GM18861 (cell line): ENCODE measurements around the gene TEX13D.
A peak's percentile ranks its signal among the peaks of the same experiment; 100 is the strongest.
"Not testable (repeated sequence)": the region's sequence is repeated elsewhere in the genome, so short reads cannot be mapped to it uniquely, and the experiment has no call there.

Experiments used
- ATAC-seq: cut with Tn5 transposase; IDR thresholded peaks from one replicate; pipeline ENCODE4 v1.9.1; 2021; ENCODE audit not compliant: unreplicated experiment

The TEX13D gene

DNA sequence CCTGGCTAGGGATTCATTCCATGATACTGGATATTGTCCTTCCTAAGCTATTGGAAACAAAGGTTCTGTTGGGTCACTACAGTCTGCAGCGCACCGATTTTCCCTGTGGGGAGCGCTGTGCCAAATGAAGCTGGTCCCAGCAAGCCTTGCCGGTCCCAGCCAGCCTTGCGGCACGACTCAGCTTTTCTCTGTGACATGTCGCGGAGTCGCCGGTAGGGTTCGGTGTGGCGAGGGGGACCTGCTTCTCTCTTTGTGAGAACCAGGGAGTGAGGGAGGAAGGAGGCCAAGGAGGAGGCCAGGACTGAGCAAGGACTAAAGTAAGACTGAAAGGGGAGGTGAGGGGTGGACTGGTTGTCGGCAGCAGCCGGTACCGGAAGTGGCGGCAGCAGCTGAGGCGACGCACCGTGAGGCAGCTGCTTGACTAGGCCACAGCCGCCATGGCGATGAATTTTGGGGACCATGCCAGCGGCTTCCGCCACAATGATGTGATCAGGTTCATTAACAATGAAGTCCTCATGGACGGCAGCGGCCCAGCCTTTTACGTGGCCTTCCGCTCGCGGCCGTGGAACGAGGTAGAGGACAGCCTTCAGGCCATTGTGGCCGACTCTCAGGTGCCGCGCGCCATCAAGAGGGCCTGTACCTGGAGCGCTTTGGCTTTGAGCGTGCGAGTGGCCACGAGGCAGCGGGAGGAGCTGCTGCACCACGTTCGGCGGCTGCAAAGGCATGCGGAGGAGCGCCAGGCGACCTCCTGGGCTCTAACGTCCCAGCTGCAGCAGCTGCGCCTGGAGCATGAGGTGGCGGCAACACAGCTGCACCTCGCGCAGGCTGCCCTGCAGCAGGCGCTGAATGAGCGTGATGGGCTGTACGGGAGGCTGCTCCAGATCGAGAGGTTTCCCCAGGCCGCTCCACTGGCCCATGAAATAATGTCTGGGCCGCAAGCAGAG lies at the start of gene TEX13D:
TSS of gene TEX13D (plus strand) at position 180 of the 944 bp plus-strand sequence. CDS start at position 438, 258 bp downstream.
- ATAC-seq, result no peak

DNA sequence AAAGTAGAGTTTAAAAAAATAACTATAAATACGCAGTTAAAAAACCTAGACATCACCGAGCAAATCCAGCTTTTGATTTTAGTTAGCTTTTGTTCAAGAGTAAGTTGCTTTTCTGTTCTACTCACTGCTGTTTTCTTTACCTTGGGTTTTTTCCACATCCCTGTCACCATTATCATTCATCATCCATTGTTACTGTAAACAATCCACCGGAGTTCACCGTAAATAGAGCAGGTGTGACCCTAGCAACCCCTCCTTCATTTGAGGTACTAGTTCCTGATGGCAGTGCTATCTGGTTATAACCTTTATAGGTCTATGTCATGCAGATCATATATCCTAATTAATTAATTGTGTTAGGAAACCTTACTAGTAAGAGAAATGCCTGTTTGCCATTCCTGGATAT lies 43.0 kb upstream of the TEX13D start:
- ATAC-seq, result no peak

DNA sequence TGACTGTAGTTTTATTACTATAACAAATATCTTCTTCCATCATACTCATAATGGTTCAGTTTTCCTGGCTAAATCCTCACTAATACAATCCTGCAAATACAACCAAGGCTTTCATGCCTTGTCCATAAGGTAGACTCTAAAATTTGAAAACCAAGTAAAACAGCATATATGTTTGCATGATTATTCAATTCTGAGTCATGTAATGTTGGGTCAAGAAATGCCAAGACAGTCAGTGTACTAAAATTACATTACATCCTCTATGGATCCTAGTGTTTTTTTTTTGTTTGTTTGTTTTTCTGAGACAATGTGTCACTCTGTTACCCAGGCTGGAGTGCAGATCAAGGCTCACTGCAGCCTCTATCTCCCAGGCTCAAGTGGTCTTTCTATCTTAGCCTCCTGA lies 38.6 kb upstream of the TEX13D start:
- ATAC-seq, result no peak

DNA sequence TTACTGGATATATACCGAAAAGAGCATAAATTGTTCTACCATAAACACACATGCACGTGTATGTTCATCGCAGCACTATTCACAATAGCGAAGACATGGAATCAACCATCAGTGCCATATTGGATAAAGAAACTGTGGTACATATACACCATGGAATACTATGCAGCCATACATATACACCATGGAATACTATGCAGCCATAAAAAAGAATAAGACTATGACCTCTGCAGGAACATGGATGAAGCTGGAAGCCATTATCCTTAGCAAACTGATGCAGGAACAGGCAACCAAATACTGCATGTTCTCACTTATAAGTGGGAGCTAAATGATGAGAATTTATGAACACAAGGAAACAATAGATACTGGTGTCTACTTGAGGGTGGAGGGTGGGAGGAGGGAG lies 33.1 kb upstream of the TEX13D start:
- not testable (repeated sequence) for ATAC-seq

DNA sequence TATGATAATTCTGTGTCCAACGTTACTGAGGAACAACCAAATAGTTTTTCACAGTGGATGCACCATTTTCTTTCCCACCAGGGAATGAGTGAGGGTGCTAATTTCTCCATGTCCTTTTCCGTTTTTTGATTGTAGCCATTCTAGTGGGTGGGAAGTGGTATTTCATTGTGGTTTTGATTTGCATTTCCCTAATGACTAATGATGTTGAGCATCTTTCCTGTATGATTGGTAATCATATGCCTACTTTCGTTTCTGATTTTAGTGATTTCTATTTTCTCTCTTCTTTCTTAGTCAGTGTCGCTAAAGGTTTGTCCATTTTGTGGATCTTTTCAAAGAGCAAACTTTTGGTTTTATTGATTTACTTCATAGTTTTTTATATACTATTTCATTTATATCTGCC lies 32.1 kb upstream of the TEX13D start:
- ATAC-seq, result no peak

DNA sequence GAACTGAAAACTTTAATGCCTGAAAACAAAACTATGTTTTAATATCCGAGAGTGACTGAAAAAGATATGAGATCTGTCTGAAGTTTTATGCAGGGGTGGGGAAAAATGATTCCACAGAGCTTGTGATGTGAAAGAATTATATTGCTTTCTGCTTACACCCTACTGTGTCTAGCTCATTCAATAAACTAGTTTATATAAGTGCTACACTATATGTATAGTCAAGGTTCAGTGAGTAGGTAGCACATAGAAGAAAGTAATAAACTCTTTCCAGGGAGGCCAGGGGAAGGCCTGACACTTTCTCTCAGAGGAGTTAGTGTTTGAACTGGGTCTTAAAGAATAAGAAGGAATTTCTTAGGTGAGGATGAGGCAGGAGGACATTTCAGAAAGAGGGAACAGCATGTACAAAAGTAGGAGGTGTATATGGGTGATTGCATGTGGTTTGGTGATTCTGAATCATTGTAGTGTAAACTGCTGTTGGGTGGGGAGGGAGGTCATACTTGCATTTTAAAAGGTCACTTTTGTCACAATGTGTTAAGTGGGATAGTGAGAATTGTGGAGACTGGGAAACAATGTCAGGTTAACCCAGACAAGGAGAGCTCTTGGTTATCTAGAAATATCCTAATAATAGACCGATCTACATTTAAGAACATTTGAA lies 25.1 kb upstream of the TEX13D start:
- ATAC-seq, result no peak

DNA sequence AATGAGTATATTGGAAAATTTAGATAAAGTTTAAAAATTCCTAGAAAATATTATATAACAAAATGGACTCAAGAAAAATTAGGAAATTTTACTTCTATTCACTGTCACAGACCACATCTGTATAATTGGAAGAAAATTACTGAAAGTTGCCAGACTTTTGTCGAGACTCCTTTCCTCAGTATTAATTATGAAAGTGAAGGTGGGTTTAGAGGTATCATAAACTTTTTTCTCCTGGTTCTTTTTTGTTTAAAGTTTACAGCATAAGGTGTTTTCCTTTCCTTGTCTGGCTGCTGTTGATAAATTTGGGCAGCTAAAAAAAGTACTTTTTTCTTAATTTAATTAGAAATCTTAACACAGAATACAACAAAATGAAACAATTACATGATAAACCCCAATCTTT lies 6.7 kb upstream of the TEX13D start:
- ATAC-seq, result no peak

DNA sequence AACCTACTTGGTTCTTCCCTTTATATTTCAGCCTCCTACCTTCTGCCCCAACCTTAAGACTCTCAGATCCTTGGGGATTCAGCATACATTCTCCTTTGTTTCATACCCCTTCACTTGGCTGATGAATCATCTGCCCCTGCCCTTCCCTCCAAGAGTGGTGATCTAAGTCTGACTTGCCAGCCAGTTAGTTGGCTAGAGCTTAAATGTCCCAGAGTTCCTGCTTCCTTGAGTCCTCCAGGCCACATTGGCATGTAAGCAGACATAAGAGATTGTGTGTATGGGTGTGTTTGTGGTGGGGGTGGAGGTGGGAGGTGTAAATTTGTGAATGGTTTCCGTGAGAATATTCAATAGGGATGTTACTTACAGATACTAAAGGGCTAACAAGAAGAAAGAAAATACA lies 3.7 kb upstream of the TEX13D start:
- ATAC-seq, result no peak

DNA sequence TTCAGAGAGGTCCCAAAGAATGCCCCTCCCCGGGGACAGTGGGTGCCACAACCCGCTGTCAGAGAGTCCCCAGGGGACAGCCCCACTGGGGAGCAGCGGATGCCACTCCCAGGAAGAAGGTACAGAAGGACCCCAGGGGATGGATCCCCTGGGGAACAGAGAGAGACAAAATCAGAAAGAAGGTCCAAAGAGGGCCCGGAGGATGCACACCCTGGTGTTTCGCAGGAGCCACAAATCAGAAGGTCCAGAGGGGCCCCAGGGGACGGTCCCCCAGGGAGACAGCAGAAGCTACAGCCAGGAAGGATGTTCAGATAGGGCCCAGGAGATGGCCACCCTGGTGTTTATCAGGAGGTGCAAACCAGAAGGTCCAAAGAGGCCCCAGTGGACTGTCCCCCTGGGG lies 1.4 kb downstream of the TEX13D start:
- ATAC-seq, result peak; percentile 46

DNA sequence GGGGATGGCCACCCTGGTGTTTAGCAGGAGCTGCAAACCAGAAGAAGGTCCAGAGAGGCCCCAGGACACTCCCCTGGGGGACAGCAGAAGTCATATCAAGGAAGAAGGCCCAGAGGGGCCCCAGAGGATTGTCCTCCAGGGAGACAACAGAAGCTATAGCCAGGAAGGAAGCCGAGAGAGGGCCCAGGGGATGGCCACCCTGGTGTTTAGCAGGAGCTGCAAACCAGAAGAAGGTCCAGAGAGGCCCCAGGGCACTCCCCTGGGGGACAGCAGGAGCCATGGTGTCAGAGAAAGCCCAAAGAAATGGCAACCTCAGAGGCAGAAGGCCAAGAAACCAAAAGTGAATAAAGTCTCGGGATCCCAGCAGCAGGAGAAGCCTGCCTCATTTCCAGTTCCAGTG lies 2.1 kb downstream of the TEX13D start:
- ATAC-seq, result peak; percentile 13

DNA sequence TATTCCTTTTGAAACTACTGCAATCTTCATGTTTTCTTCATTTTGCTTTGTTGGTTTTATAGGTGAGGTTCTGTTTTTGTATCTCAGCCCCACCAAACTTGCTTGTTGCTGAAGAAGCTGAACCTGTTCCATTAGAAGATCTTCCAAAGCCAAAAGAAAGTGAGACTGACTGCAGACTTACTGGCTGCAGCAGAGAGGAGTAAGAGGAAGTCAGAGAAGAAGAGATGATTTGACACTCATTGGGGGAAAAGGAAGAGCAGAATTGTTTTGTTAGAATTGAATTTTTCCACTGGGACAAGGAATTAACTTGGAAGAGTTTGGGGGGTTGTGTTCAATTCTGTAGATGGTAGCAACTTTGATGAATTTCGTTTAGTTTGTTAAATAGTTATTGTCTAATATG lies 3.1 kb downstream of the TEX13D start:
- ATAC-seq, result peak; percentile 33

DNA sequence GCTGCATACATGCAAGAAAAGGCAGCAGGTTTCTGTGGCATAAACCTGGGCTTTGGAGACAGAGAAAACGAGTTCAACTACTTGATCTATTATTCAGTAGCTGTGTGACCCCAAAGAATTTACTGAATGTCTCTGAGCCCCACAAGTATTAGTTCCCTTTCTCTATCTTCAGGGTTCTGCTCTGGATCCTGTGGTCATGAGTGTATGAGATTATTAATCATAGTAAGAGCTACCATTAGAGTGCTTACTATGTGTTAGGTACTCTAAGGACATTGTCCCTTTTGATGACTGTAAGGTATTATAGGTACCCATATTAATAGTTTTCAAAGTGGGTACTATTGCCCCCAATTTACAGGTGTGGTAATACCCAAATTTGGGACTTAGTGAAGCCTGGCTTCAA lies 5.5 kb downstream of the TEX13D start:
- ATAC-seq, result no peak

DNA sequence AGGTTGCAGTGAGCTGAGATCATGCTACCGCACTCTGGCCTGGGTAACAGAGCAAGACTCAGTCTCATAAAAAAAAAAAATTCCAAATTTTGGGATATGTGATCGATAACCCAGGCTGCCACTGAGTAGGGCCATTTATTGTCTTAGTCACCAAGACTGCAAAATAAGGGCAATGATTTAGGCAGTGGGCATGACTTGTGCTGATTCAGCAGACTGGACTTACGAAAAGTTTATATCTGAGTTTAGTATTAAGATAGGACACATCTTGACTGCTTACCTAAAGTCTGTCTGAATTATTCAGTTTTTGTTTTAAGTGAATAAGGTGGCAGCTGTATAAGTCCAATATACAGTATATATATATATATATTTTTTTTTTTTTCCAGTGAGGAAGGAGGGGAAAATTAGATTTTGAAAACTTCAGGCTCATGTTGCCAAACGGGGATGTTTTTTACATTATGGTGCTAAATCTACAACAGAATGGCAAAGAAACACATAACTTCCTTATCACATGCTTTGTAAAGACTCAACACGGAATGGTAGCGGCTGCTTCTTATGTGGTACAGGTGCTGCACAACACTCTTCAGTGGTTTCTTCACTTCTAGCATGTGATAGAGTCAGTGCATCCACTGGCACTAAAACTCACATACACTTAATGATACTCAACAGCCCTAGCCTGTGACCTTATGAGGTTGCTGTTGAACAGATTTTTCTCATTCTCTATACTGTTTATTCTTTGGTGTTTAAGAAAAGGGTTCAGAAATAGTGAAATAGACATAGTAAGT lies 6.5 kb downstream of the TEX13D start:
- ATAC-seq, result no peak

DNA sequence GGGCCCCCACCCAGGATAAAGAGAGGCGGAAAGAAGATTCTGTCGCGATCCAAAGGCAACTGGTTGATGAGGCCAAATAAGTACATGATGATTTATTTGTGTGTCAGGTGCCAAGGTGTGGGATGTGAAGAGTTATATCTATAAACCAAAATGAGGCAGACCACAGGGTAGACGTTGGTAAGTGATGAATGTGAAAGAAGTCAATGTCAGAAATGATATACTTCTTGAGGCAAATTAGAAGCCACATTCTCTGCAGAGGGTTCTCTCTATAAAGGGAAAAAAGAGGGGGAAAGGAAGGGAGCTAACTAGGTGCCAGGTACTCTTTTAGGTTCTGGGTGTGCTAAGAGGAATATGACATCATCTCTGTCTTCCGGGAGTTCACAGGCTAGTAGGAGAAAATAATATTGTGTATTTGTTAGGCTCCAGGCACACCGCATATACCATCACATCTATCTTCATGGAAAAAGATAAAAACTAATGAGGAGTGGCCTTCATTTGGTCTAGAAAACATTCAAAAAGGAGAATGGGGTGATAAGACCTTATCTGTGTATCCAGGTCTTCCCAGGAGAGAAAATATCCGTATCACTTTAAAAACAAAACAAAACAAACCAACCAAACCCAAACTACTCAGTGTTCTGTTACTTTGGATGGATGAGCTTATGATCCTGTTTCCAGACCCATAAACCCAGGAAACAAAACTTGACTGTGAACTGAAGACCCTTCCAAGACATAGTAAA lies 9.1 kb downstream of the TEX13D start:
- ATAC-seq, result no peak

DNA sequence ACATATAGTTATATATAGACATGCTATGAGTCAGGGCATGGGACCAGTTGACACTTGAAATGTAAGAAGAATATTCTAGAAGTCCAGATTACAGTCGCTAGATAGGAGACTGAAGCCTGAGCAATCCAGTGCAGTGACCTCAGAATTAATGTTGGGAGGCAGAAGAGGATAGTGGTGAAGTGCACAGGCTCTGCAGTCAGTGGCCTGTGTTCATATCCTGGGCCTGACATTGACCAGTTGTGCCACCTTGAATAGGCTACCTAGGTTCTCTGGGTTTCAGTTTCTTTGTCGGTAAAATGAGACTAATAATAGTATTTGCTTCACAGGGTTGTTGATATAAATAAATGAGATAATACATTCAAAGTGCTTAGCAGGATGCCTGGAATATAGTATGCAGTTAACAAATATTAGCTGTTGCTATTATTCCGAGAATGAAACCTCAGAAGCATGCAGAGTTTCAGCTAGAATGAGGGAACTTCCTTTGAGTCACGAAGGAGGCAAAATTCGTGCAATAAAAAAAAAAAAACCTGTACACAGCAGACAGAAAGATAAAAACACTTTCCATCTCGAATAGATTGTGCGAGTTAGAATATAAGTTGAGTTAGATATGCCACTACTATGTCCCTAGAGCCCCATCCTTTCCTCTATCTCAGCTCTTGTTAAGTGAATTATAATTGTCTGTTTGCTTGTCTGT lies 9.9 kb downstream of the TEX13D start:
- ATAC-seq, result no peak

DNA sequence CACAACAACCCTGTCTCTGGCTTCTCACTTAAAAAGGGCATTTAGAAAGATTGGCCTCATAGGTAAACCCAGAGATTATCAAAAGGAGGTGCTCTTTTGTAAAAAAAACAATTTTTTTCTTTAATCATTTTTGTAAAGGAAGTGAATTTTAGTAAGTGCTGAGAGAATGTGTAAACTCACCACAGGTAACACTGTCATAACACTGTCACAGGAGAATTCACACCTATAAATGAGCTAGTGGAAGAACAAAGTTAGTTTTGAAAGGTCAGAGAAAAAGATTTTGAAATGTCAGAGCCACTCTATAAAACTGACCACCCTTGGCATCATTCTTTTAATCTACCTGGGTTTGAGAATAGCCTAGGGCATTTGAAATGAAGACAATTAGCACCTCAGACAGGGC lies 10.6 kb downstream of the TEX13D start:
- no peak for ATAC-seq

DNA sequence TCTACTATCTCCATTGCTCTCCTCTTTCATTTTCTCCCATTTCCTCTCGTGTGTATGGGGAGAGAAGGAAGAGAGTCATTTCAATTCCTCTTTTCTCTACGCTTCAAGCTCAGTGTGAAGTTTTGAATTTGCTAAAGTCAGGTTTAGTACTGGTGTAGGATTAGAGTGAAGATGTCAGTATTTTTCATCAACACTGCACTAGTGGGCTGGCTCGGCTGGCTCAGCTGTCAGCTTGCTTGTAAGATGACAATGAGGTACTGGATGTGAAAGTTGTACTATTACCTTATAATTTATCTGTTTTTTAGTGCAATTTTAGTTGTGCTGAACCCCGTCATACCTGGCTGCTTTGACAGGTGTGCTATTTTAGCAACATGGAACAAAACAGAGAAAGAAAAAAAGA lies 11.8 kb downstream of the TEX13D start:
- no peak for ATAC-seq

DNA sequence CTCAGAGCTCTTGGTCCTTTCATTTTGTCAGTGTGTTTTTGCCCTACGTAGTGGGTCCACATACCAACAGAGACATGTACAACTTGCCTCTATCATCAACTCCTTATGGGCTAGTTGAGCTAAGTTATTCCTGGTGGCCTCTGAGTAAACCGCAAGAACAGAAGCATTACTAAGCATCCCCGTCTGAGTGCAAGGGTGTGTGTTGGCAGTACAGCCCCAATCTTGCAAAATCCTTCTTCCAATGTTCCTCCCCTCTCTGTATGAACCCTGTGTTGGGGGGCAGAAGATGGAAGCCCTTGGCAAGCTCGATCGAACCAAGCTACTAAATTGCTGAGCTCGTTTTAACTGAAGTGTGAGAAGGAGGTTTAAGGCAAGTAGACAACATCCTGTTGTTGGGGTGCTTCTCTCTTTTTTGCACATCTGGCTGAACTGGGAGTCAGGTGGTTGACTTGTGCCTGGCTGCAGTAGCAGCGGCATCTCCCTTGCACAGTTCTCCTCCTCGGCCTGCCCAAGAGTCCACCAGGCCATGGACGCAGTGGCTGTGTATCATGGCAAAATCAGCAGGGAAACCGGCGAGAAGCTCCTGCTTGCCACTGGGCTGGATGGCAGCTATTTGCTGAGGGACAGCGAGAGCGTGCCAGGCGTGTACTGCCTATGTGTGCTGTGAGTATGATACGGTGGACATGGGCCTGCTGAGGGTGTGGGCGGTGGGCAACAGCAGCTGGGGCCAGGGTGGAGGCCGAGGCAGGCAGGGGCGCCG lies 13.8 kb downstream of the TEX13D start, which contains the start of gene SH2D1A:
TSS of gene SH2D1A (plus strand) at position 447 of the 760 bp plus-strand sequence. CDS start at position 527, 80 bp downstream.
- no peak for ATAC-seq

DNA sequence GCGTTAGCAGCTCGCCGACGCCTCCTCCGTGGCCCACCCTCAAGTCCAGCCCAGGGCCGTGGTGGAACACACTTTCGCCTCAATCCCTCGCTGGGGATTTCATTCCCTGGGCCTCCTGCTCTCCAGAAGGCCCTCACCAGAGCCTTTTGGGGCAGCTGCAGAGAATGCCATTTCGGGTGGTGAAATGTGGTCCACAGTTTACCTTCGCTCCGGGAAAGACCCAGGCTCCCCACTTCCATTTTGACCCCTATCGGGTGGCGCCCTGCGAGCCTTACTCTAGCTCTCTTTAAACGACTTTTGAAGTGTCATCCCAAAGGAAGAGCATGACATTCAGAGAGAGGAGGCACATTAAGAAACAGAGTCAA lies 14.4 kb downstream of the TEX13D start:
- ATAC-seq, result no peak
